DMS153 (cell line): ENCODE results near the gene ATP6V0A4.
"Not testable (repeated sequence)": the region's sequence is repeated elsewhere in the genome, so short reads cannot be mapped to it uniquely, and the experiment has no call there.

ENCODE experiments used
- DNase-seq: peaks from one replicate; lab custom pipeline; 2025; lab: John Stamatoyannopoulos, UW

Gene ATP6V0A4

DNA sequence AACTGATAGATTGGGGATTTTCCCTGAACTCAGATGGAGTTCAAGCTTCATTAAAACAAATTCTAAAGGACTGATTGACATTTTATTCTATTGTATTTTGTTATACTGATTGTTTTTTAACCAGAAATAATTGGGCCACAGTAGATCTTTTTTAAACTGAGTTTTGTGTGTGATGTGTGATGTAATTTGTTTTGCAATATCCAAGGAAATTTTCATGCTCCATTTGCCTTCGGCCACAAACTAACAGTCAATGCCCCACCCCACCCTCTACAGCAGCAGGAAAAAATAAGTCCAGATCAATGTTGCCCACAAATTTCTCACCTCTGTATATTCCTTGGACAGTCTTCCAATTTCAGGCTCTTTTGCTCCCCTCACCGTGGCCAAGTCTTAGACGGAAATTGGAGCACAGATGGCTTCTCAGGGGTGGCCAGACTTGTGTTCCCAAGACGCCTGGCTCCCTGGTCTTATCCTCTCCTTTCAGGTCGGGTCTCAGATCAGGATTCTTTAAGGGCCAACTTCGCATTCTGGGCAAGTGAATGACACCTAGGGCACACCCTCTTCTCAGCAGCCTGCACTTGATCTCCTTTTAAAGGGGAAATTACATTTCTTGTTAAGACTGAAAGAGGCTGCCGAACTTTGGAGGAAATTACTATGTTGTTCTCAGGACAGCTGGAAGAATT, 97.0 kb downstream of the ATP6V0A4 start, which contains the start of gene SVOPL:
Gene SVOPL (minus strand): TSS at position 506 of the 680 bp plus-strand sequence. CDS start 22,317 bp downstream, outside the sequence.
- DNase-seq: no peak

DNA sequence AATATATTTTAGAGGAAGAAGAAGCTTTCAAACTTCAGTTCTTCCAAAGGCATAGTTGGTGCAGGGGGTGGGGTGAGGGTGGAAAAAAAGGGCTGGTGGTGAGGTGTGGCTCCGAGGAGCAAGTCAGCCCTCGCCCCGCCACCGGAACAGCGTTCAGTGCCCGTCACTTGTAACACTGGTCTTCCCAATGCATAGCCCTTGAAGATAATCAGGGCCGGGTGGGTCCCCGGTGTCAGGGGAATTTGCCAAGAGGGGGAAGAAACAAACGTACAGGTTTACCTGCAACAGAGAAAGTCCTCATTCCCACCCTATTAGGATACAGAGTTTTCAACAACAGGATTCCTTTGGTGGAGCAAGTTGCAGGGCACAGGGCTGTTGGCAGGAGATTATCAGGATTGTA, 98.3 kb downstream of the ATP6V0A4 start:
- DNase-seq: no peak

DNA sequence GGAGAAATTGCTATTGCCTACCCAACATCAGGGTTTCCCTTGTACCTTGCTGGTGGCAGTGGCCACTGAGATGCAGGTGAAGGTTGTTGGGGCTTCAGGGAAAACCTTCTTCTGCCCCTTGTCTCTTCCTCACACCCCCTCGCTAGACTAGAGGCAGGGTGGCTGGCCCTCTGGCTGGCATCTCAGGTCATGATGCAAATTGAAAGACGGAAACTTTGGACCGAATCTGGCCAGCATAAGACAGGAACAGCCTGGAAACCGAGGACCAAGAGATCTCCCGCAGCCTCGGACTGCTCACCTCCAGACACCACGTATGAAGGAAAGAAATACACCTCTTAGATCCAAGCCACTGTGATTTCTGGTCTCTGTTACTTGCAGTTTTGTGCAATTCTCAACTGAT, 99.7 kb downstream of the ATP6V0A4 start:
- no peak for DNase-seq

DNA sequence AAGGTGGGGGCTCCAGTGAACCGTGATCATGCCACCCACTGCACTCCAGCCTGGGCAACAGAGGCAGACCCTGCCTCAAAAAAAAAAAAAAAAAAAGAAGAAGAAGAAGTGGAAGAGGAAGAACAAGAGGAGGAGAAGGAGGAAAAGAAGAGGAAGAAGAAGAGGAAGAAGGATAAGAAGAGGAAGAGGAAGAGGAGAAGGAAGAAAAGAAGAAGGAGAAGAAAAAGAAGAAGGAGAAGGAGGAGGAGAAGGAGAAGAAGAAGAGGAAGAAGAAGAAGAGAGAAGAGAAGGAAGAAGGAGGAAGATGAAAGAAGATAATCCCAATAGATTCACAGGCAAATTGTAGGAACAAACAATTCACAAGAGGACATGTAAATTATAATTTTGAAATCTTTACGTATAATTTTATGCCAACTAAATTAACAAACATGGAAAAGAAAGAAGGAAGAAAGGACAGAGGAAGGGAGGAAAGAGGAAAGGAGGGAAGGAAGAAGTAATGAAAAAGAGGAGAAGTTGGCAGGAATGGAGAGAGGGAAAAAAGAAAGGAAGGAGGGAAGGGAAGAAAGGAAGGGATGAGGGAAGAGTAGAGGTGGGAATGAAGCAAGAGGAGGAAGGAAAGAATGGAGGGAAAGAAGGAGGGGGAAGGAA, 100.3 kb downstream of the ATP6V0A4 start:
- no peak for DNase-seq

DNA sequence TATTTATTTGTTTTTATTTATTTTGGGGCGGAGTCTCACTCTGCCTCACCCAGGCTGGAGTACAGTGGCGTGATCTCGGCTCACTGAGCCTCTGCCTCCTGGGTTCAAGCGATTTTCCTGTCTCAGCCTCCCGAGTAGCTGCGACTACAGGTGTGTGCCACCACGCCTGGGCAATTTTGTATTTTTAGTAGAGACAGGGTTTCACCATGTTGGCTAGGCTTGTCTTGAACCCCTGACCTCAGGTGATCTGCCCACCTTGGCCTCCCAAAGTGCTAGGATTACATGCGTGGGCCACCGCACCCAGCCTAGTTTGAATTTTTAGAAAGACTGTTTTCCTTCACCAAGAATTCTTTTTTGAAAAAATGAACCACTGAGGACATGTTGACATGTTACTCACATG, 102.2 kb downstream of the ATP6V0A4 start:
- DNase-seq: not testable (repeated sequence)

DNA sequence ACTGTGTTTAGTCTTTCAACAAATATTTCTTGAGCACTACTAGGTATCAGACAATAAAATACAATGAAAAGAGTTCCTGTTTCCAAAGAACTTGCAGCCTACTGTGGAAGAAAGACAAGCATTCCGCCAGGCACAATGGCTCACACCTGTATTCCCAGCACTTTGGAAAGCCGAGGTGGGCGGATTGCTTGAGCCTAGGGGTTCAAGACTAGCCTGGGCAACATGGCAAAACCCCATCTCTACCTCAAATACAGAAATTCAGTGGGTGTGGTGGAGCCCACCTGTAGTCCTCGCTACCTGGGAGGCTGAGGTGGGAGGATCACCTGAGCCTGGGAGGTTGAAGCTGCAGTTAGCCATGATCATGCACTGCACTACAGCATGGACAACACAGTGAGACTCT, 102.9 kb downstream of the ATP6V0A4 start:
- no peak for DNase-seq

DNA sequence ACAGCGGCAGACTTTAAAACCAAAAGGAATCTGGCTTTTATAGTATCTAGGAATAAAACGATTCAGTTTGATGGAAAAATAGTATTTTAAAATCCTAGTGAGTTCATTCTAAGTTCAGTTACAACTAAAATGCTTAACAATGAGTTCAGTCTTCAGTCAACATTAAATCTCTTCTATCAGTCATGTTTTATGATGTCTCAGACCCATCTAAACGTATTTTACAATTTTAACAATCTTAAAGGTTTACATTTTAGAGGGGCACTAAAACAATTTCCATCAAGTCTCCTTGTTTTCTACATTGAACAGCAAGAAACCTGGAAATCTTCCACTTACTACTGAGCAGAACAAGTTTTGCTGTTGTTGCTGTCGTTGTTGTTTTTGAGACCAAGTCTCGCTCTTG, 106.8 kb downstream of the ATP6V0A4 start:
- DNase-seq: no peak

DNA sequence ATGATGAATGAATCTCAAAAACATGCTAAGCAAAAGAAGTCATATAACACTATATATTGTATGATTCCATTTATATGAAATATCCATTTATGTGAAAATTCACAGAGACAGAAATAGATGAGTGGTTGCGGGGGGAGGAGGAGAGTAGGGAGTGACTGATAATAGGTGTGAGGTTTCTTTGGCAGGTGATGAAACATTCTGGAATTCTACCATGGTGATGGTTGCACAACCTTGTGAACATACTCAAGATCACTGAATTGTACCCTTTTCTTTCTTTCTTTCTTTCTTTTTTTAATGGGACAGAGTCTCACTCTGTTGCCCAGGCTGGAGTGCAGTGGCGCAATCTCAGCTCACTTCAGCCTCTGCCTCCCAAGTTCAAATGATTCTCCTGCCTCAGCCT, 107.5 kb downstream of the ATP6V0A4 start:
- no peak for DNase-seq

DNA sequence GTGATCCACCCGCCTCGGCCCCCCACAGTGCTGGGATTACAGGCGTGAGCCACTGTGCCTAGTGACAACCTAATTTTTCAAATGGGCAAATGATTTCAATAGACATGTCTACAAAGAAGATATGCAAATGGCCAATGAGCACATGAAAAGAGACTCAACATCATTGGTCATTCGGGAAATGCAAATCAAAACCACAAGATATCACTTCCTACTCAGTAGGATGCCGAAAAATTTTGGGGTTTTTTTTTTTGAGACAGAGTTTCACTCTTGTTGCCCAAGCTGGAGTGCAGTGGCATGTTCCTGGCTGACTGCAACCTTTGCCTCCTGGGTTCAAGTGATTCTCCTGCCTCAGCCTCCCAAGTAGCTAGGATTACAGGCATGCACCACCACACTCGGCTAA, 110.0 kb downstream of the ATP6V0A4 start:
- not testable (repeated sequence) for DNase-seq

DNA sequence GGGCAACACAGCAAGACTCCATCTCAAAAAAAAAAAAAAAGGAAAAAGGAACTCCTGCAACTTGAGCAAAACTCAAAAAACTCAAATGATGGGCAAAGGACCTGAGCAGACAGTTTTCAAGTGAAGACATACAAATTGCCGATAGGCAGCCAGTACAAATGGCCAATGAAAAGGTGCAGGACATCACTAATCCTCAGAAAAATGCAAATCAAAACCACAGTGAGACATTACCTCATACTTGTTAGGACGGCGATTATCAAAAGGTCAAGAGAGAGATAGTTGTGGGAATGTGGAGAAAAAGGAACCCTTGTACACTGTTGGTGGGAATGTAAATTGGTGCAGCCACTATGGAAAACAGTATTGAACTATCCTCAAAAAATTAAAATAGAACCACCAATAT, 113.7 kb downstream of the ATP6V0A4 start:
- DNase-seq: no peak

DNA sequence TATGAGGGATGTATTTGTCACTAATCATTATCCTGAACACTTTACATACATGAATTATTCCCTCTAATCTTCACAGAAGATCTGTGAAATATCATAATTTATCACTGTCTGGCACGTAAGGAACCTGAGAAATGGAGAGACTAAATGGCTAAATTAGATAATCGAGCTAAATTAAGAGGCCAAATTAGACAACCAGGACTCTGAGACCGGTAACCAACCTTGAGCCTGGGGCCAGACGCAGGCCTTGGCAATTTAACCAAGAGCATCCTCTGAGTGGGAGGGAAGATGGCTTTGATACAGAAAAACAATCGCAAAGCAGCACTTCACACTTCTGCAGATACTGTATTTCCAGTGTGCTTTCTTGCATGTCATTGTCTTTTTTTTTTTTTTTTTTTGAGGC, 118.2 kb downstream of the ATP6V0A4 start:
- no peak for DNase-seq

DNA sequence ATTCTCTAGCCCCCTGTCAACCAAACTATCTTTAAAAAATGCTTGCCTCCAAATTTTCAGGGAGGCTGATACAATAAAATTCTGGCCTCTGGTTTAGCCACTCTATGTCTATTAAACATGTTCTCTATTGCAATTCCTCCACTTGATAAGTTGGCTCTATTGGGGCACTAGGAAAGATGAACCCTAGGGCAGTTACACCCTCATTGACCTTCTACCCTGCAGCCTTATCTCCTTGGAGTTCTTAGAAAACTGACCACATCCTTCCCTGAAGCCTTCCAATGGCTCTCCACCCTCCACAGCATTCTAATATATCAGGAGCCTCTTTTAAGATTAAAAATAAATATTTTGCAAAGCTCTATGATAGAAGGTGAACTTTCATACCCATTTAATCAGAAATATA, 127.4 kb downstream of the ATP6V0A4 start:
- no peak for DNase-seq

DNA sequence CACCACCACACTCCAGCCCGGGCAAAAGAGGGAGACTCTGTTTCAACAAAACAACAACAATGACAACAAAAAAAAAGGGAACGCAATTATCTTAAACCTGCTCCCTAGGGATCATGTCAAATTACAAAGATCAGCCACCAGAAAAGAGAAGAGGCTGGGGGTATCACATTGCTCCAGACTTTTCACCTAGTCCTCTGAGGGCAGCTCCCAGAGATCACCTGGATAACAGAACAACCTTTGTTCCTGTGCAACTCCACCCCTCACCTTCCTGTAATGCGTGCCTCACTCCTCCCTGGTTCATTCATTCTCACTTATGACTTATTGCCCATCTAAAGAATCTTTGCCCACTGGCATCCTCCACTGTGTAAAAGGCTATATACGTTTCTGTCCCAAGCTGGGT, 128.6 kb downstream of the ATP6V0A4 start:
- no peak for DNase-seq

DNA sequence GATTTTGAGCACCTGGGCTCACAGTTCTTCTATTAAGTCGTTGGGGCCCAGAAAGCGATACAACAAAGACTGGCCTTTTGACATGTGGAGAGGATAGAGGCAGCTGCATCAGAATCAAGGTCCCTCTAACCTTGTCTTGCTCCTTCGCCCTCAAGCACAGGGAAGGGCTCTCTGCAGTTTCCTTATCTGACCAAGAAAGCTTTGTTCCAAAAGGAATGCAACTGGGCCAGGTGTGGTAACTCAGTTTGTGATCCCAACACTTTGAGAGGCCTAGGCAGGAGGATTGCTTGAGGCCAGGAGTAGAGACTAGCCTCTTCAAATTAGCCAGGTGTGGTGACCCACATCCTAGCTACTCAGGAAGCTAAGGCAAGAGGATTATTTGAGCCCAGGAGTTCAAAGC, 129.1 kb downstream of the ATP6V0A4 start:
- DNase-seq: no peak

DNA sequence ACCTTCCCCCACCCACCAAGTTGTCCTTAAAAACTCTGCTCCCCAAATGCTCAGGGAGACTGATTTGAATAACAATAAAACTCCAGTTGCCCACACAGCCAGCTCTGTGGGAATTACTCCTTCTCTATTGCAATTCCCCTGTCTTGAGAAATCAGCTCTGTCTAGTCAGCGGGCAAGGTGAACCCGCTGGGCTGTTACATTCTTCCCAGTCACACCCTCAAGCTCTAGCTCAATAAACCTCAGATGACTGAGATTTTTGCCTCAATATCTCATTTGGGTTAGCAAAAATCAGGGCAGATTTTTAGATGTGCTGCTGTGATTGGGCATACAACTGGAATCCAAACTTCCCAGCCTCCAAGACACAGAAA, 129.8 kb downstream of the ATP6V0A4 start:
- no peak for DNase-seq

DNA sequence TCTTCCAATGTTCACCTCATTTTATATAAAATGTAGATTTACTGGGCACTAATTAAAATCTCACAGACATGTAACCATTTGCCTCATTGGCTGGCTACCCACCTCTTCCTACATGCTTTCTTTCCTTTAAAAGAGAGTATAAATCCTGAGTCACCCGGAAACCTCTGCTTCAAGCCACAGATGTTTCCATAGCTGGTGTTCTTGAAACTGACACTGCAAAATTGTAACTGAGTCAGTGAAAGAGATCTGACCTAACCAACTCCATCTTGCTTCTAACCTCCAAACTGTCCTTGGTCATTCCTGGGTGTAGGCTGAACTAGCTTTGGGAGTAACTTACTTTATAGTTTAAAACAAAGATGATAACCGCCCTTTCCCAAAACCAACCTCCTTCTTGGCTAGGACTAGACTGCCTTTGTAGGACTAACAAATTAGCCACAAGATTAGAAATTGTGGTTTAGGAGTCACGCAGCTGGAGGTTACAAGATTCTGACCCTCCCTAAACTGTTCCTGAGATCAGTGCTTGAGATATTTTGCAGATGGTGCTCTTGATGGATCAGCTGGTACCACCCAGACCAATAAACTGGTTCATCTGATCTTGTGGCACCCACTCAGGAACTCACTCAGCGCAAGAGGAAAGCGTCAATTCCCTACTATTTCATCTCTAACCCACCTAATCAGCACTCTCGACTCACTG, 130.3 kb downstream of the ATP6V0A4 start:
- no peak for DNase-seq

DNA sequence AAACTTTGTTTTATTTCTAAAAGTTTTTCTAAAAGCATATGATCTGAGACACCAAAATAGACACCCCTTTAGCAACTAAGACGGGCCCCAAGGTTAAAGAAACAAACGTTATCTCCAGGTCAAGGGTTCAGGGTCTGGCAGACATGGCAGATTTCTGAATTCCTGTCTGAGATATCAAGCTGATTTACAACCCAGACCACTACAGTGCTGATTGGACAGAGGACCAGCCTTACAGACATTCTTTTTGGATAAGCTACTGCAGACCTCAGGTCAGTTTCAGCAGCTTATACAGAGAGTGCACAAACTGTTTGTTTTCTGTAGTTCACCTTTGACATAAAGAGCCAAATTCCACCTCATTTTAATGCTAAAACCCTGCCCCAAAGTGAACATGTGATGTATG, 131.6 kb downstream of the ATP6V0A4 start:
- no peak for DNase-seq

DNA sequence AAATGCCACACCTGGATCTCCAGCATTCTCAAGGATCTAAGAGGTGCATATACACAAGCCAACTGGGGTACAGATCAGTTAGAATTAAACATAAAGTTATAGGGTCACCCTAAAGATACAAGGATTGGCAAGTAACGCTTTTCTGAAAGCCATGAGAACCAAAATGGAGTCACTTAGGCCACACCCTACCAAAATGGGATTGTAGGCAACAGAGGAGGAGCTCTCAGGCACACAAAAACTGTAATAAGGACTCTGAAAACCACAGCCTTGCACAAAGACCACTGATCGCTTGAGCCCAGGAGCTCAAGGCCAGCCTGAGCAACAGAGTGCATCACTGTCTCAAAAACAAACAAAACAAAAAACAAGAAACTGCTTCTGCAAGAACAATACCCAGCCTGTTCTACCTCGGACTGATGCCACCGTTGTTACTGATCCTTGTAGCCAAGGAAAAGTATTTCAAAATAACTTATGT, 132.3 kb downstream of the ATP6V0A4 start:
- DNase-seq: no peak

DNA sequence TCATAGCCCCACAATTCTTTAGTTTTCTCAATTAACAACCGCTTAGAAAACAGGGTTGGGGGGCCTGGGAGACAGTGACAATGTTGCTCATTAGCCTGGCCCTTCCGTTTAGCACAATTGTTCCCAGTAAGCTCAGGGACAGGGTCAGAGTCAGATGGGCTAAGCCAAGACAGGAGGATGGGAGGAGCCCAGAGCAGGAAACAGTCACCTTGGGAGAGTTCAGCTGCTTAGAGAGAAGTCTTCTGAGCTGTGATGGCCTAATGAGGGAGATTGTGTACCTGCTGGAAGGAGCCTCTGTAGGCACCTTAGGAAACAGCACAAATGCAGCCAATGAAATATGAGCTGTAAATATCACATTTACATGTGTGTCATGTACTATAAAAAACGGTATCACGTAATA, 132.7 kb downstream of the ATP6V0A4 start:
- DNase-seq: no peak

DNA sequence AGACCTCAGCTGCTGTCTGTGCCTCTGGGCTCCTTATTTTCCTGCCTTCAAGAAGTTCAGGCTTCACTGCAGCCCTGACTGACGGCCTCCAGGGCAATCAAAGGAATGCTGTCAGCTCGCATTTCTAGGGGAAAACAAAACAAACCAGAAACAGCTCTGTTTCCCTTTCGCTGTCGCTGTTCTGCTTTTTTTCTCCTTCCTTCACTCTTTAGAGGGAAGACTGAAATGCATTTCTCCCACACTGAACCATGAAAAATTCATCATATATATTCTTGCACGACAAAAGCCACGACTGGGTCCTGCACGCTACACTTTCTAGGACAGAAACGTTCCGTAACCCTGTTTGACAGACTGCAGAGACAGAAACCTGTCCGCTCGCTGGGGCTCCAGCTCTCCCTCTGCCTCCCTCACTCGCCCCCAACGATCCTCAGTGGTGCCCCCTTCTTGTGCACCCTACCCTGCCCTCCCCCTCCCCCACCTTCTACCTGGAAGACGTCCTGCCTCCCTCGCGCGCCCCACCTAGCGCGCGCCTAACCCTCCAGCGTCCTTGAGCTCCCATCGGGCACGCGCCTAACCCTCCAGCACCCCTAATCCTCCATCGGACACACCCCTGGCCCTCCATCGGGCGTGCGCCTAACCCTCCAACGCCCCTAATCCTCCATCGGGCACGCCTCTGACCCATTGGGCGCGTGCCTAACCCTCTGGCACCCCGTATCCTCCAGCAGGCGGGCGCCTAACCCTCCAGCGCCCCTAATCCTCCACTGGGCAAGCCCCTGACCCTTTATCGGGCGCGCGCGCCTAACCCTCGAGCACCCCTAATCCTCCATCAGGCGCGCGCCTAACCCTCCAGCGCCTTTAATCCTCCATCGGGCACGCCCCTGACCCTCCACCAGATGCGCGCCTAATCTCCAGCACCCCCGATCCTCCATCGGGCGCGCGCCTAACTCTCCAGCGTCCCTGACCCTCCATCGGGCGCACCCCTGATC, 134.0 kb downstream of the ATP6V0A4 start:
- no peak for DNase-seq

DNA sequence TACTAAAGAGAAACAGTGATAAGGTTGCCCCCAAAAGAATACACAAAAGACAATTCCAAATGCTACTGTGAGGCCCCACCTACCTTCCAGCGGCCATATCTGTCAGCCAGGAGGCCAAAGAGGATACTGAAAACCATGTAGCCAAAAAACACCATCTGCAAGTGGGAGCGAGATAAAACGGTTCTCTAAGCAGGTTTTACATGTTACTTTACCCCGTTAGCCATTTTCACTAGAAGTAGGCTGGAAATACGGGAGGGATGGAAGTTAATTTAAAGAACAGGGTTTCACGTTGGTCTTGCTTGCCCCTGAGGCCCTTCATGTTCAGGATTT, 135.0 kb downstream of the ATP6V0A4 start:
- DNase-seq: no peak
